ENCODE measurements around the gene FKBP8.

Gene FKBP8

DNA sequence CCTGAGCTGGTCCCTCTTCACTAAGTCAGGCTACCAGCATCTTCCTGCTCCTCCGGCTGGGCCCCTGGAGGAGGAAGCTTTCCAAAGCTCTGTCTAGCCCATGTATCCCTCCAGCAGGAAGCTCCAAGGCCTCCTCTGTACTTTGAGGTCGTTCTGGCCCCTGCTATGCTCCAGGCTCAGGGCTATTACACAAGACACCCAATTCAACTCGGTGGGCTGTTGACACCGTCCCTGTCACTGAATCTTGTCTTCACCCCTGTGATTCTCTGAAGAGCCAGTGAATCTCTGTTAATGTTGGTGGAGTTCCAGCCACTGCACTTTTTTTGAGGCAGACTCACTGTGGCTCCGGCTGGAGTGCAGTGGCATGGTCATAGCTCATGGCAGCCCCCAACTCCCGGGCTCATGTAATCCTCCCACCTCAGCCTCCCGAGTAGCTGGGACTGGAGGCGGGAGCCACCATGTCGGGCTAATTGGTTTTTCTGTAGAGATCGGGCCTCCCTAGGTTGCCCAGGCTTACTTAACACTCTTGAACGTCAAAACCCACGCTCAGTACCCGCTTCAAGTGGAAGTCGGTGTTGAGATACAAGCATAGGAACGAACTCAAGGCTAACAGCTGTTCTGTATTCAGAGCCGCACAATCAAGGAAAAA, 44.7 kb upstream of the FKBP8 start:
- TF ChIP-seq, protein P1, sequence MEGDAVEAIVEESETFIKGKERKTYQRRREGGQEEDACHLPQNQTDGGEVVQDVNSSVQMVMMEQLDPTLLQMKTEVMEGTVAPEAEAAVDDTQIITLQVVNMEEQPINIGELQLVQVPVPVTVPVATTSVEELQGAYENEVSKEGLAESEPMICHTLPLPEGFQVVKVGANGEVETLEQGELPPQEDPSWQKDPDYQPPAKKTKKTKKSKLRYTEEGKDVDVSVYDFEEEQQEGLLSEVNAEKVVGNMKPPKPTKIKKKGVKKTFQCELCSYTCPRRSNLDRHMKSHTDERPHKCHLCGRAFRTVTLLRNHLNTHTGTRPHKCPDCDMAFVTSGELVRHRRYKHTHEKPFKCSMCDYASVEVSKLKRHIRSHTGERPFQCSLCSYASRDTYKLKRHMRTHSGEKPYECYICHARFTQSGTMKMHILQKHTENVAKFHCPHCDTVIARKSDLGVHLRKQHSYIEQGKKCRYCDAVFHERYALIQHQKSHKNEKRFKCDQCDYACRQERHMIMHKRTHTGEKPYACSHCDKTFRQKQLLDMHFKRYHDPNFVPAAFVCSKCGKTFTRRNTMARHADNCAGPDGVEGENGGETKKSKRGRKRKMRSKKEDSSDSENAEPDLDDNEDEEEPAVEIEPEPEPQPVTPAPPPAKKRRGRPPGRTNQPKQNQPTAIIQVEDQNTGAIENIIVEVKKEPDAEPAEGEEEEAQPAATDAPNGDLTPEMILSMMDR (IDR thresholded peaks at IDR 0.05; ENCODE audit: control insufficient read depth, insufficient read depth, low read depth, low read length, missing control alignments) = no peak
- peak overlapping the region; percentile 77 for H3K4me3 ChIP-seq (ENCODE audit: control insufficient read depth, low read depth, low read length)
- DNase-seq (ENCODE audit: low read depth) = no peak

- H3K4me3 ChIP-seq (ENCODE audit: control insufficient read depth, low read depth, low read length) = no peak overlapping the region
- TF ChIP-seq, protein P1 (IDR thresholded peaks at IDR 0.05; ENCODE audit: control insufficient read depth, insufficient read depth, low read depth, low read length, missing control alignments) = no peak
- DNase-seq (ENCODE audit: low read depth) = no peak
Observed at GRCh38 chr19:18587561-18587960, 44.2 kb upstream of the FKBP8 start.

GRCh38 chr19:18586306-18586705, 42.9 kb upstream of the FKBP8 start:
- TF ChIP-seq, protein P1 (IDR thresholded peaks at IDR 0.05; ENCODE audit: control insufficient read depth, insufficient read depth, low read depth, low read length, missing control alignments) = peak; percentile 10
- H3K4me3 ChIP-seq (ENCODE audit: control insufficient read depth, low read depth, low read length) = no peak overlapping the region
- no peak for DNase-seq (ENCODE audit: low read depth)

DNA sequence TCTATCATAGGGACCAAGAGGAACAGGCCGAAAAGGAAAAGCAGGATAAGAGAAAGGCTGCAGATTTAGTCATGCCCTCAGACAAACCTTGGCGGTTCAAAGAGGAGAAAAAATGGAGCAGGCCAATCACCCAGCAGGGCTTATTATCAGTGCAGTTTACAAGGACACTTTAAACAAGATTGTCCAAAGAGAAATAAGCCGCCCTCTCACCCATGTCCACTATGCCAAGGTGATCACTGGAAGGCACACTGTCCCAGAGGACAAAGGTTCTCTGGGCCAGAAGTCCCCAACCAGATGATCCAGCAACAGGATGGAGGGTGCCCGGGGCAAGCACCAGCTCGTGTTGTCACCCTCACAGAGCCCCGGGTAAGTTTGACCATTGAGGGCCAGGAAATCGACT, 36.9 kb upstream of the FKBP8 start:
- DNase-seq (ENCODE audit: low read depth) = no peak
- TF ChIP-seq, protein P1 (IDR thresholded peaks at IDR 0.05; ENCODE audit: control insufficient read depth, insufficient read depth, low read depth, low read length, missing control alignments) = no peak
- no peak overlapping the region for H3K4me3 ChIP-seq (ENCODE audit: control insufficient read depth, low read depth, low read length)

DNA sequence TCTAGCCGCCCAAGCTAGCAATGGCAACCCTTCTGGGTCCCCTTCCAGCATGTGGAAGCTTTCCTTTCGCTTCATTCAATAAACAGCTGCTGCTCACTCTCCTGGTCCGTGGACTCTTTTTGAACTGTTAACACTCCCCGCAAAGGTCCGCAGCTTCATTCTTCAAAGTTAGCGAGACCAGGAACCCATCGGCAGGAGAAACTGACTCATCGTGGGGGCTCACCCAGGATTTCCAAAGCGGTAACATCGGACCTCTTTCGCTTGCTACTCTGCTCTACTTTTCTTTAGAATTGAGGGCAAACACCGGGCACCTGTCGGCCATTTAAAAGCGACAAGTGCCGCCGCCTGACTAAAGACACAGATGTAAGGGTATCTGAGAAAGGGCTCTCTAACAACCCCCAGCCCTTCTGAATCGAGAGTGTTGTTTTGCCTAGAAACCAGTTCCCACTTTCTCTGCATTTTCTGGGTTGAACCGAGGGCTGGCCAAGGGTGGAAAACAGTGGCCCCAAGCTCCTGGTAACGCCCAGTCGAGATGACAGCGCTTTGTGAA, 34.1 kb upstream of the FKBP8 start:
- H3K4me3 ChIP-seq (ENCODE audit: control insufficient read depth, low read depth, low read length) = no peak overlapping the region
- TF ChIP-seq, protein P1 (IDR thresholded peaks at IDR 0.05; ENCODE audit: control insufficient read depth, insufficient read depth, low read depth, low read length, missing control alignments) = no peak
- DNase-seq (ENCODE audit: low read depth) = no peak

DNA sequence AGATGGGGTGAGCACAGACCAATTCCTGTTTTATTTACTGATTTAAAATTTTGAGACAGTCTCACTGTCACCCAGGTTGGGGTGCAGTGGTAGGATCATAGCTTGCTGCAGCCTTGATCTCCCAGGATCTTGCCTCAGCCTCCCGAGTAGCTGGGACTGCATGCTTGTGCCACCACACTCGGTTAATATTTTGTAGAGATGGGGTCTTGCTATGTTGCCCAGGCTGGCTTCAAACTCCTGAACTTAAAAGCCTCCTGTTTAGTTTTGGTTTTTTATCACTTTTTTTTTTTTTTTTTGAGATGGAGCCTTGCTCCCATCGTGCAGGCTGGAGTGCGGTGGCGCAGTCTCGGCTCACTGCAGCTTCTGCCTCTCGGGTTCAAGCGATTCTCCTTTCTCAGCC, 33.0 kb upstream of the FKBP8 start:
- no peak overlapping the region for H3K4me3 ChIP-seq (ENCODE audit: control insufficient read depth, low read depth, low read length)
- TF ChIP-seq, protein P1 (IDR thresholded peaks at IDR 0.05; ENCODE audit: control insufficient read depth, insufficient read depth, low read depth, low read length, missing control alignments) = no peak
- DNase-seq (ENCODE audit: low read depth) = no peak
